Fibroblast of pulmonary artery (primary cell): ENCODE results near the gene USP3.

Source experiments
- DNase-seq: peaks from one replicate; pipeline ENCODE4 v3.0.0-alpha.2; 2010; ENCODE audit warnings: low read depth
- H3K4me3 ChIP-seq: replicated peaks from 2 replicates; pipeline ENCODE4 v1.5.1; 2011; ENCODE audit warnings: low read depth, mild to moderate bottlenecking, control low read depth, low read length, moderate library complexity
- TF ChIP-seq, protein P1 (sequence below): IDR thresholded peaks from 2 replicates; pipeline ENCODE4 v1.5.1; 2011; ENCODE audit warnings: mild to moderate bottlenecking, control low read depth, low read length, inconsistent platforms; ENCODE audit errors: missing control alignments

The USP3 gene

GRCh38 chr15:63495343-63495742 lies 9.1 kb upstream of the USP3 start:
- DNase-seq, result no peak
- H3K4me3 ChIP-seq, result no peak overlapping the region
- TF ChIP-seq, protein P1, sequence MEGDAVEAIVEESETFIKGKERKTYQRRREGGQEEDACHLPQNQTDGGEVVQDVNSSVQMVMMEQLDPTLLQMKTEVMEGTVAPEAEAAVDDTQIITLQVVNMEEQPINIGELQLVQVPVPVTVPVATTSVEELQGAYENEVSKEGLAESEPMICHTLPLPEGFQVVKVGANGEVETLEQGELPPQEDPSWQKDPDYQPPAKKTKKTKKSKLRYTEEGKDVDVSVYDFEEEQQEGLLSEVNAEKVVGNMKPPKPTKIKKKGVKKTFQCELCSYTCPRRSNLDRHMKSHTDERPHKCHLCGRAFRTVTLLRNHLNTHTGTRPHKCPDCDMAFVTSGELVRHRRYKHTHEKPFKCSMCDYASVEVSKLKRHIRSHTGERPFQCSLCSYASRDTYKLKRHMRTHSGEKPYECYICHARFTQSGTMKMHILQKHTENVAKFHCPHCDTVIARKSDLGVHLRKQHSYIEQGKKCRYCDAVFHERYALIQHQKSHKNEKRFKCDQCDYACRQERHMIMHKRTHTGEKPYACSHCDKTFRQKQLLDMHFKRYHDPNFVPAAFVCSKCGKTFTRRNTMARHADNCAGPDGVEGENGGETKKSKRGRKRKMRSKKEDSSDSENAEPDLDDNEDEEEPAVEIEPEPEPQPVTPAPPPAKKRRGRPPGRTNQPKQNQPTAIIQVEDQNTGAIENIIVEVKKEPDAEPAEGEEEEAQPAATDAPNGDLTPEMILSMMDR, result no peak

DNA sequence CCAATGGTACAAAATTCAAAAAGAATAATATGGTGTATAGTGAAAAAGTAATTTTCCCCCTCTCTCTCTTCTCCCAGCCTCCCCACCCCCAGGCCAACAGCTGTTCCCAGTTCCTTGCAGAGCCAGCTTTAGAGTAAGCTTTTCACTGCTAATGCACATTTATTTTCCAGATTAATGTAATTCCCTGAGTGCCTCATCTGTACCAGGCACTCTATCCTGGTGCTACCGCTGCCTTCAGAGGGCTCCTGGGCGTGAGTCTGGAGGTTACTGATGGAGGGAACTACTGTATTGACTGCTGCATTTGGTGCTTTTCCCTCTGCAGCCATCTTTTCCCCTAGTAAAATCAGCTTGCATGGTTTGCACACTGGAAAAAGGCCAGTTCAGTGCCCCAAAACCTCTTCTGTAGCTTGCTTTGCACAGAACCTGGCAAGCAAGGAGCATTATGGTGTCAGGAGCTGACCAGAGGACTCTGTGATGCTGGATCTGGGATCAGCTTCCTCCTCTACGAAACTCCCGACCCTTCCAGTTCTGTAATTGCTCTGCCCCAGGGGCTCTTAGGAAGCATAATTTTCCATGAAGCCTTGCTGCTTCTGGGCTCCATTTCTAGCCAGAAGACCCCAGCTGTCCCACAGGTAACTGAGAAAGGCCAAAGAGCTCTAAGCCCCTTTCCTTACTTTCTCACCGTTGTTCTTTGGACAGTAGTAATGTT lies 8.5 kb upstream of the USP3 start:
- H3K4me3 ChIP-seq, result no peak overlapping the region
- no peak for DNase-seq
- TF ChIP-seq, protein P1, result no peak

- TF ChIP-seq, protein P1, result no peak
- no peak for DNase-seq
- H3K4me3 ChIP-seq, result no peak overlapping the region
Measured at GRCh38 chr15:63497642-63498467, 6.5 kb upstream of the USP3 start.

GRCh38 chr15:63499175-63499549 lies 5.2 kb upstream of the USP3 start:
- TF ChIP-seq, protein P1, result no peak
- no peak overlapping the region for H3K4me3 ChIP-seq

DNA sequence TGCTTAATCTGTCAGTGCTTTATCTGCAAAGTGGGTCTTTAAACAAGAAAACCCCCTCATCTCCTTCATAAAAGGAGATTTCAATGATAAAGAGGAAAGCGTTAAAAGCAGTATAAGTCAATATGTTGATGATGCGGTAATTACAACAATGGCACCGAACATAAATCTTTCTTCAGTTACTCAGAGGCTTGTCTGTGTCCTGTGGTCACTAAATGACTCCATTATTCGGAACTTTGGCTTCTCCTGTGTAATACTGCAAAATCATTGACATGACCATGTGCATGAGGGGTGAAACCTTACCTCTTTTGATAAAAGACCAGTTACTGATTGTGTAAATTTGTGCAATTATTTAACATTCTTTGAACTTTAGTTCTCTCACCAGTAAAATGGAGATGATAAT lies 4.8 kb upstream of the USP3 start:
- TF ChIP-seq, protein P1, result no peak
- no peak overlapping the region for H3K4me3 ChIP-seq
- DNase-seq, result no peak

More at GRCh38 chr15:63499175-63499549, 5.2 kb upstream of the USP3 start:
- DNase-seq, result no peak

DNA sequence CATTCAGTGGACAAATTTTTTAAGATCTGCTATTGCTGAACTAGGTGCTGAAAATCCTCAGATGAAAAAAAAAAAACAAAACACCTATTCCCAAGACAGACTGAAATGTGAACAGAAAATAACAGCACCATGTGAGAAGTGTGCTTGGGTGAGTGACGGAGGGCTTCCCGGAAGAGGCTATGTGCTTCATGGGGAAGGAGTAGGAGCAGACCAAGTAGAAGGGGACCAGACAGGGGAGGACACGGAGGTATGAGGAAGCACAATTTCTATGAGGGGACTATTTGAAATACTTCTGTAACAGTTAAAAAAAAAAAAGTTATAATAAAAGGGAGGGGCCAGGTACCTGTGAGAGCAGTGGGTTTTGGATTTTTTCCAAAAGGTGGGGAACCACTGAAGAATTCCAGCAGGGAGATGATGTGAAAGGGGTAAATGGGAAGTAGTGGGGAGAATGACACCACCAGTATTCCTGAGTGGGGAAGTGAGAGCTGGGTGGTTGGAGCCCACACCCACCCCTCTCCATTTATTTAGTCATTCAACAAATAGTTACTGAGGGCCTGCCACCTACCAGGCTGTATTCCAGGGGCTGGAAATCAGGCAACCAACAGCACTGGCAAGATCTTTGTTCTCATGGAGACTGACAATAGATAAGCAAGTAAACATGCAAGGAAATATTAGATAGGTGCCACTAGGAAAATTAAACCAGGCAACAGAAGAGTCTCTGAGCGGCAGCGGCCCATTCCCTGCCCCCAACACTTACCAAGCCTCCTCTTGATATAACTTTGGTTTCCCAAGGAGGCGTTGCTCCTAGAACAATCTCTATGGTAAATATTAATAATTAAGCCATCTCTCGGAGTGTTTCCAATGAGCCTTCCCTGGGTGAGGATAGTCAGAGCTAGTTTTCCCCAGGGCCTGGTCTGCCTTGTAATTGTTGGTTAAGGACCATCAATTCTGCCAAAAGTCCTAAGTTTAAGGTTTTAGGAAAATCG lies 3.8 kb upstream of the USP3 start:
- DNase-seq, result no peak
- TF ChIP-seq, protein P1, result no peak
- peak overlapping the region; percentile 32 for H3K4me3 ChIP-seq
